ENCODE results near the gene F11R. TPM values are rescaled to one million over a fixed set of nuclear protein-coding genes. Genes with fewer than 3 reads are reported as not detected.

F11R gene
- total and polyA plus RNA-seq, 10 of the 15 experiments (the other 5 are each of a cell fraction or from before 2014, with no cell fraction given) = 15.3 to 80.9 (median 24.3) TPM

DNA sequence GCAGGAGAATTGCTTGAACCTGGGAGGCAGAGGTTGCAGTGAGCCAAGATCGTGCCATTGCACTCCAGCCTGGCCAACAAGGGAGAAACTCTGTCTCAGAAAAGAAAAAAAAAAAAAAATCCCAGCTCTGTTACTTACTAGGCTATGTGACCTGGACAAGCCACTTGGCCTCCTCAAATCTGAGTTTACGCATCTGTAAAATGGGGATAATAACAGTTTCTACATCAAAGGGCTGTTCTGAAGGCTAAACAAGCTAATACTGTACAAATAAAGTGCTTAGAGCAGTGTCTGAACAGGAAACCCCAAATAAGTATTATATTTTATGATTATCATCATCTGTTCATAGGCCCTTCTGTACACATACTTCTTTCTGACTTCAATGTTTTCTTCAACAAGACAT lies 13.6 kb downstream of the F11R start:
- no peaks in the 10 kb centered on the region for H4K20me1 ChIP-seq (ENCODE audit: control insufficient read depth, insufficient read depth)
- ChIA-PET SMC1A (ENCODE audit: uncharacterized antibody, unreplicated experiment) (interaction anchor here (0.9 to 1.6 kb wide), 3 partner anchors 11 to 61 kb away, joined by 4 to 6 read pairs (median 4); no protein-coding TSS in a partner anchor), RAD21 (ENCODE audit: unreplicated experiment) (interaction anchor here (0.9 kb wide), 1 partner anchor 20 kb away, joined by 3 read pairs; no protein-coding TSS in a partner anchor), CTCF (interaction anchor here (1.0 to 4.6 kb wide), 3 partner anchors 9 to 159 kb away, joined by 3 to 22 read pairs (median 3); partner anchors contain the start of genes F11R and PPOX), POLR2A (interaction anchor here (0.6 to 1.5 kb wide), 4 partner anchors 10 to 237 kb away, joined by 3 to 4 read pairs (median 3); no protein-coding TSS in a partner anchor)
- no peak overlapping the region for H2AFZ ChIP-seq (ENCODE audit: control insufficient read depth, low read depth, low read length)
- no TSS peak for BruUV-seq (replicated peaks)
- no peak overlapping the region for H3K9ac ChIP-seq (ENCODE audit: control insufficient read depth, insufficient read depth, low read length)
- no peaks in the 10 kb centered on the region; the same call in 1 of the 2 replicates for H3K4me1 ChIP-seq (ENCODE audit: control insufficient read depth, insufficient read depth, low read length)
- H3K79me2 ChIP-seq (ENCODE audit: control insufficient read depth, insufficient read depth, low read length) = peaks cover 29% of the 10 kb centered on the region
- 100% methylated on average over 2 of the region's 2 CpGs for WGBS (ENCODE audit: insufficient coverage, insufficient replicate concordance, low lambda C conversion rate, missing lambda C conversion rate)
- no peak overlapping the region for H3K4me2 ChIP-seq (ENCODE audit: control insufficient read depth, insufficient read depth)
- in situ Hi-C loops (cut with MboI) = no loop called here
- H3K9me3 ChIP-seq (replicated peaks; ENCODE audit: control insufficient read depth, insufficient read depth, low read length) = no peaks in the 10 kb centered on the region
- peaks cover 0 to 3% of the 10 kb centered on the region in 2 experiments; a peak in 1 of 4 replicates for H3K36me3 ChIP-seq (ENCODE audit: control insufficient read depth in 2 of 2, insufficient read depth in 2 of 2, low read length in 1 of 2)
- ATAC-seq (no peak), FAIRE-seq (no peak), DNase-seq (ENCODE audit: low read depth, low spot score) (no peak)
- no peak for TF ChIP-seq HDAC6 (IDR thresholded peaks at IDR 0.05; ENCODE audit: unreplicated experiment)
- intact Hi-C loops (cut with micrococcal nuclease; ENCODE audit: unreplicated experiment) = no loop called here
- no peak overlapping the region for H3K27ac ChIP-seq (ENCODE audit: control insufficient read depth, insufficient read depth)
- H3K27me3 ChIP-seq (replicated peaks in 1 of 2; ENCODE audit: control insufficient read depth in 2 of 2, insufficient read depth in 2 of 2, low read length in 1 of 2) = no peaks in the 10 kb centered on the region
- no peak overlapping the region for H3K4me3 ChIP-seq

DNA sequence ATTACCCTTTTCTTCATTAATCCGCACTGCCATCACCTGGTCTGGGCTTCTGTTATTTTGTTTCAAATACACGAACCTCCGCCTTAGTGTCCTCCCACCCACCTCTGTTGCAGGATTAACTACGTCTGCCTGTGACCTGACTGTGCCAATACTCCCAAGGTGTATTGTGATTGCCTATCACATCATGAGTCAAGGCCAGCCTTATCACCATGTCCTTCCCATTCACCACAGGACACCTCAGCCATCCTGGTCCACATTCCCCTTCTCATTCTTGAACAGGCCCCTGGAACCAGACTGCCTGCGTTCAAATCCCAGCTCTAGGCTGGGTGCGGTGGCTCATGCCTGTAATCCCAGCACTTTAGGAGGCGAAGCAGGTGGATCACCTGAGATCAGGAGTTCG lies 14.4 kb downstream of the F11R start:
- in situ Hi-C loops (cut with MboI) (no loop called here), intact Hi-C loops (cut with micrococcal nuclease; ENCODE audit: unreplicated experiment) (no loop called here)
- ATAC-seq = no peak
- Histone ChIP-seq H2AFZ (ENCODE audit: control insufficient read depth, low read depth, low read length) (no peak overlapping the region), H4K20me1 (ENCODE audit: control insufficient read depth, insufficient read depth) (no peaks in the 10 kb centered on the region), H3K27ac (ENCODE audit: control insufficient read depth, insufficient read depth) (no peak overlapping the region), H3K79me2 (ENCODE audit: control insufficient read depth, insufficient read depth, low read length) (peaks cover 25% of the 10 kb centered on the region), H3K36me3 (ENCODE audit: control insufficient read depth in 2 of 2, insufficient read depth in 2 of 2, low read length in 1 of 2) (peaks cover 0 to 5% of the 10 kb centered on the region in 2 experiments; a peak in 2 of 4 replicates), H3K4me2 (ENCODE audit: control insufficient read depth, insufficient read depth) (no peak overlapping the region), H3K4me3 (no peak overlapping the region), H3K9ac (ENCODE audit: control insufficient read depth, insufficient read depth, low read length) (no peak overlapping the region), H3K9me3 (replicated peaks; ENCODE audit: control insufficient read depth, insufficient read depth, low read length) (no peaks in the 10 kb centered on the region), H3K27me3 (replicated peaks in 1 of 2; ENCODE audit: control insufficient read depth in 2 of 2, insufficient read depth in 2 of 2, low read length in 1 of 2) (no peaks in the 10 kb centered on the region), H3K4me1 (ENCODE audit: control insufficient read depth, insufficient read depth, low read length) (no peaks in the 10 kb centered on the region; the same call in 1 of the 2 replicates)
- BruUV-seq (replicated peaks) = no TSS peak
- CTCF ChIA-PET = interaction anchor here (1.0 to 4.6 kb wide), 2 partner anchors 9 to 160 kb away, joined by 3 to 22 read pairs; partner anchors contain the start of gene PPOX
- DNase-seq (ENCODE audit: low read depth, low spot score) = no peak
- RAD21 ChIA-PET (ENCODE audit: unreplicated experiment) = interaction anchor here (2.6 kb wide), 1 partner anchor 10 kb away, joined by 7 read pairs; no protein-coding TSS in a partner anchor
- 95% methylated on average over 8 of the region's 8 CpGs for WGBS (ENCODE audit: insufficient coverage, insufficient replicate concordance, low lambda C conversion rate, missing lambda C conversion rate)
- FAIRE-seq = no peak
- POLR2A ChIA-PET = interaction anchor here (0.7 to 1.6 kb wide), 3 partner anchors 9 to 62 kb away, joined by 3 to 6 read pairs (median 4); no protein-coding TSS in a partner anchor
- SMC1A ChIA-PET (ENCODE audit: uncharacterized antibody, unreplicated experiment) = interaction anchor here (0.7 to 1.6 kb wide), 2 partner anchors 9 to 11 kb away, joined by 3 to 6 read pairs; no protein-coding TSS in a partner anchor
- TF ChIP-seq, protein P1, sequence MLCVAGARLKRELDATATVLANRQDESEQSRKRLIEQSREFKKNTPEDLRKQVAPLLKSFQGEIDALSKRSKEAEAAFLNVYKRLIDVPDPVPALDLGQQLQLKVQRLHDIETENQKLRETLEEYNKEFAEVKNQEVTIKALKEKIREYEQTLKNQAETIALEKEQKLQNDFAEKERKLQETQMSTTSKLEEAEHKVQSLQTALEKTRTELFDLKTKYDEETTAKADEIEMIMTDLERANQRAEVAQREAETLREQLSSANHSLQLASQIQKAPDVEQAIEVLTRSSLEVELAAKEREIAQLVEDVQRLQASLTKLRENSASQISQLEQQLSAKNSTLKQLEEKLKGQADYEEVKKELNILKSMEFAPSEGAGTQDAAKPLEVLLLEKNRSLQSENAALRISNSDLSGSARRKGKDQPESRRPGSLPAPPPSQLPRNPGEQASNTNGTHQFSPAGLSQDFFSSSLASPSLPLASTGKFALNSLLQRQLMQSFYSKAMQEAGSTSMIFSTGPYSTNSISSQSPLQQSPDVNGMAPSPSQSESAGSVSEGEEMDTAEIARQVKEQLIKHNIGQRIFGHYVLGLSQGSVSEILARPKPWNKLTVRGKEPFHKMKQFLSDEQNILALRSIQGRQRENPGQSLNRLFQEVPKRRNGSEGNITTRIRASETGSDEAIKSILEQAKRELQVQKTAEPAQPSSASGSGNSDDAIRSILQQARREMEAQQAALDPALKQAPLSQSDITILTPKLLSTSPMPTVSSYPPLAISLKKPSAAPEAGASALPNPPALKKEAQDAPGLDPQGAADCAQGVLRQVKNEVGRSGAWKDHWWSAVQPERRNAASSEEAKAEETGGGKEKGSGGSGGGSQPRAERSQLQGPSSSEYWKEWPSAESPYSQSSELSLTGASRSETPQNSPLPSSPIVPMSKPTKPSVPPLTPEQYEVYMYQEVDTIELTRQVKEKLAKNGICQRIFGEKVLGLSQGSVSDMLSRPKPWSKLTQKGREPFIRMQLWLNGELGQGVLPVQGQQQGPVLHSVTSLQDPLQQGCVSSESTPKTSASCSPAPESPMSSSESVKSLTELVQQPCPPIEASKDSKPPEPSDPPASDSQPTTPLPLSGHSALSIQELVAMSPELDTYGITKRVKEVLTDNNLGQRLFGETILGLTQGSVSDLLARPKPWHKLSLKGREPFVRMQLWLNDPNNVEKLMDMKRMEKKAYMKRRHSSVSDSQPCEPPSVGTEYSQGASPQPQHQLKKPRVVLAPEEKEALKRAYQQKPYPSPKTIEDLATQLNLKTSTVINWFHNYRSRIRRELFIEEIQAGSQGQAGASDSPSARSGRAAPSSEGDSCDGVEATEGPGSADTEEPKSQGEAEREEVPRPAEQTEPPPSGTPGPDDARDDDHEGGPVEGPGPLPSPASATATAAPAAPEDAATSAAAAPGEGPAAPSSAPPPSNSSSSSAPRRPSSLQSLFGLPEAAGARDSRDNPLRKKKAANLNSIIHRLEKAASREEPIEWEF (IDR thresholded peaks at IDR 0.05; ENCODE audit: insufficient replicate concordance, low read depth, low read length) = no peak
- TF ChIP-seq HDGF (IDR thresholded peaks at IDR 0.05) = no peak
- no peak for TF ChIP-seq GABPA (IDR thresholded peaks at IDR 0.05; ENCODE audit: low read depth)
- no peak for TF ChIP-seq CBX3 (IDR thresholded peaks at IDR 0.05; ENCODE audit: borderline replicate concordance, low read depth)
- no peak for TF ChIP-seq MYB (IDR thresholded peaks at IDR 0.05; ENCODE audit: borderline replicate concordance, low read depth, low read length)
- TF ChIP-seq, protein P2, sequence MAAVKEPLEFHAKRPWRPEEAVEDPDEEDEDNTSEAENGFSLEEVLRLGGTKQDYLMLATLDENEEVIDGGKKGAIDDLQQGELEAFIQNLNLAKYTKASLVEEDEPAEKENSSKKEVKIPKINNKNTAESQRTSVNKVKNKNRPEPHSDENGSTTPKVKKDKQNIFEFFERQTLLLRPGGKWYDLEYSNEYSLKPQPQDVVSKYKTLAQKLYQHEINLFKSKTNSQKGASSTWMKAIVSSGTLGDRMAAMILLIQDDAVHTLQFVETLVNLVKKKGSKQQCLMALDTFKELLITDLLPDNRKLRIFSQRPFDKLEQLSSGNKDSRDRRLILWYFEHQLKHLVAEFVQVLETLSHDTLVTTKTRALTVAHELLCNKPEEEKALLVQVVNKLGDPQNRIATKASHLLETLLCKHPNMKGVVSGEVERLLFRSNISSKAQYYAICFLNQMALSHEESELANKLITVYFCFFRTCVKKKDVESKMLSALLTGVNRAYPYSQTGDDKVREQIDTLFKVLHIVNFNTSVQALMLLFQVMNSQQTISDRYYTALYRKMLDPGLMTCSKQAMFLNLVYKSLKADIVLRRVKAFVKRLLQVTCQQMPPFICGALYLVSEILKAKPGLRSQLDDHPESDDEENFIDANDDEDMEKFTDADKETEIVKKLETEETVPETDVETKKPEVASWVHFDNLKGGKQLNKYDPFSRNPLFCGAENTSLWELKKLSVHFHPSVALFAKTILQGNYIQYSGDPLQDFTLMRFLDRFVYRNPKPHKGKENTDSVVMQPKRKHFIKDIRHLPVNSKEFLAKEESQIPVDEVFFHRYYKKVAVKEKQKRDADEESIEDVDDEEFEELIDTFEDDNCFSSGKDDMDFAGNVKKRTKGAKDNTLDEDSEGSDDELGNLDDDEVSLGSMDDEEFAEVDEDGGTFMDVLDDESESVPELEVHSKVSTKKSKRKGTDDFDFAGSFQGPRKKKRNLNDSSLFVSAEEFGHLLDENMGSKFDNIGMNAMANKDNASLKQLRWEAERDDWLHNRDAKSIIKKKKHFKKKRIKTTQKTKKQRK (IDR thresholded peaks at IDR 0.05; ENCODE audit: low read depth, low read length) = no peak

Measured in GM12878 (cell line).